Fibroblast of lung (primary cell): ENCODE results near the gene PMF1.

Experiments used
- CTCF ChIP-seq, 2 donors: IDR thresholded peaks in 1 of 2; conservative IDR thresholded peaks in 1 of 2; 1 replicate in 1 of 2; 2 replicates in 1 of 2; pipeline ENCODE4 v1.5.1; 2011 to 2012; ENCODE audit warnings: low read length in 2 of 2, control low read depth in 1 of 2, inconsistent platforms in 1 of 2, low read depth in 1 of 2, mild to moderate bottlenecking in 1 of 2
- EZH2 ChIP-seq: IDR thresholded peaks from 2 replicates; pipeline ENCODE4 v1.5.1; 2012; ENCODE audit warnings: low read length, control low read depth, mild to moderate bottlenecking; ENCODE audit errors: missing control alignments

GRCh38 chr1:156281693-156282478, 69.1 kb downstream of the PMF1 start:
- TF ChIP-seq CTCF (conservative IDR thresholded peaks at IDR 0.05 in 1 of 2, IDR thresholded peaks at IDR 0.05 in 1 of 2; ENCODE audit: low read depth in 1 of 2, low read length in 2 of 2) = no peak
- no peak for TF ChIP-seq EZH2
